Measurements from ENCODE around the gene RTN4RL2. TPM values are rescaled to one million over a fixed set of nuclear protein-coding genes. Genes with fewer than 3 reads are reported as not detected.

The RTN4RL2 gene
- total and polyA plus RNA-seq, 9 donors = 0.23 to 2.0 (median 0.68) TPM; not detected in 1

DNA sequence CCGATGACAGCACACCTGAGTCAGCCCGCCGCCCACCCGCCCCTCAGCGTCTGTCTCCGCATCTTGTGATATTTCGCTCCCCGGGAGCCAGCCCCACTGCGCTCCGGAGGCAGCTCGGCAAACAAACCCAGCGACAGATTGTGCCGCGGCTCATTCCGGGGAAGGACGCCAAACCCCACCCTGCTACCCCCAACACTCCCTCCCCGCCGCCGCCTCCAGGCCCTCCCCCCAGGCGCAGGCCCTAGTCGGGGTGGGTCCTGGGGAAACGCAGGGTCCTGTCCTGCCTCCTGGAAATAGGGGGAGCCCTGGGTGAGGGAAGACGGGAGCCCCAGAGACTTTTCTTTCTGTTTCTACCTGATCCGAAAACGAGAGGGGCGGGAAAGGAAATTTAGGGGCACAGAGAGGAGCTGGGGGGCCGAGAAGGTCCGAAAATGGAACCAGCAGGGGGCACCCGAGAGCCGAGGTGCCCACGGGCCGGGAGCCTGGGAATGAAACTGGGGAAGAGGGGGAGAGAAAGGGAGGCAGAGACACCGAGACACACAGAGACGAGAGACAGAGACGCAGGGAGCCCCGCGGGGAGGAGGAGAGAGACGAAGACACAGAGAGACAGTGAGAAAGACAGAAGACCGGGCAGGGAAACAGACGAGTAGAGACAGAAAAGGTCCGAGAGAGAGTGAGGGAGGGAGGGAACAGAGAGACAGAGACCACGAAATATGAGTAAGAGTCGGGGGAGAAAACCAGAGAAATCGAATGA, 1.7 kb upstream of the RTN4RL2 start:
- H3K9me3 ChIP-seq = no peaks in the 10 kb centered on the region
- peaks cover 6% of the 10 kb centered on the region for H3K27me3 ChIP-seq
- peak overlapping the region; percentile 23 for H3K4me3 ChIP-seq
- H3K4me1 ChIP-seq (ENCODE audit: insufficient read depth) = peaks cover 9% of the 10 kb centered on the region
- DNase-seq = peak; percentile 36 to 69 (median 60)
- WGBS, 3 donors = 0 to 1% (median 1%) methylated on average over 24 to 44 of the region's 44 CpGs
- H3K36me3 ChIP-seq = no peaks in the 10 kb centered on the region
- intact Hi-C loops (cut with DNase I) = loop anchor here in 3 of 4 donors (2.0 to 10.0 kb wide), 5 partner anchors 66 to 1056 kb away; partner anchors contain the start of gene YPEL4 (in 1 of the 3)
- no peak for TF ChIP-seq POLR2A (IDR thresholded peaks at IDR 0.05)
- no peak for TF ChIP-seq EP300 (IDR thresholded peaks at IDR 0.05)
- TF ChIP-seq, protein P1, sequence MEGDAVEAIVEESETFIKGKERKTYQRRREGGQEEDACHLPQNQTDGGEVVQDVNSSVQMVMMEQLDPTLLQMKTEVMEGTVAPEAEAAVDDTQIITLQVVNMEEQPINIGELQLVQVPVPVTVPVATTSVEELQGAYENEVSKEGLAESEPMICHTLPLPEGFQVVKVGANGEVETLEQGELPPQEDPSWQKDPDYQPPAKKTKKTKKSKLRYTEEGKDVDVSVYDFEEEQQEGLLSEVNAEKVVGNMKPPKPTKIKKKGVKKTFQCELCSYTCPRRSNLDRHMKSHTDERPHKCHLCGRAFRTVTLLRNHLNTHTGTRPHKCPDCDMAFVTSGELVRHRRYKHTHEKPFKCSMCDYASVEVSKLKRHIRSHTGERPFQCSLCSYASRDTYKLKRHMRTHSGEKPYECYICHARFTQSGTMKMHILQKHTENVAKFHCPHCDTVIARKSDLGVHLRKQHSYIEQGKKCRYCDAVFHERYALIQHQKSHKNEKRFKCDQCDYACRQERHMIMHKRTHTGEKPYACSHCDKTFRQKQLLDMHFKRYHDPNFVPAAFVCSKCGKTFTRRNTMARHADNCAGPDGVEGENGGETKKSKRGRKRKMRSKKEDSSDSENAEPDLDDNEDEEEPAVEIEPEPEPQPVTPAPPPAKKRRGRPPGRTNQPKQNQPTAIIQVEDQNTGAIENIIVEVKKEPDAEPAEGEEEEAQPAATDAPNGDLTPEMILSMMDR (IDR thresholded peaks at IDR 0.05) = peak; percentile 36 to 63 (median 49)
- no peak overlapping the region for H3K27ac ChIP-seq

DNA sequence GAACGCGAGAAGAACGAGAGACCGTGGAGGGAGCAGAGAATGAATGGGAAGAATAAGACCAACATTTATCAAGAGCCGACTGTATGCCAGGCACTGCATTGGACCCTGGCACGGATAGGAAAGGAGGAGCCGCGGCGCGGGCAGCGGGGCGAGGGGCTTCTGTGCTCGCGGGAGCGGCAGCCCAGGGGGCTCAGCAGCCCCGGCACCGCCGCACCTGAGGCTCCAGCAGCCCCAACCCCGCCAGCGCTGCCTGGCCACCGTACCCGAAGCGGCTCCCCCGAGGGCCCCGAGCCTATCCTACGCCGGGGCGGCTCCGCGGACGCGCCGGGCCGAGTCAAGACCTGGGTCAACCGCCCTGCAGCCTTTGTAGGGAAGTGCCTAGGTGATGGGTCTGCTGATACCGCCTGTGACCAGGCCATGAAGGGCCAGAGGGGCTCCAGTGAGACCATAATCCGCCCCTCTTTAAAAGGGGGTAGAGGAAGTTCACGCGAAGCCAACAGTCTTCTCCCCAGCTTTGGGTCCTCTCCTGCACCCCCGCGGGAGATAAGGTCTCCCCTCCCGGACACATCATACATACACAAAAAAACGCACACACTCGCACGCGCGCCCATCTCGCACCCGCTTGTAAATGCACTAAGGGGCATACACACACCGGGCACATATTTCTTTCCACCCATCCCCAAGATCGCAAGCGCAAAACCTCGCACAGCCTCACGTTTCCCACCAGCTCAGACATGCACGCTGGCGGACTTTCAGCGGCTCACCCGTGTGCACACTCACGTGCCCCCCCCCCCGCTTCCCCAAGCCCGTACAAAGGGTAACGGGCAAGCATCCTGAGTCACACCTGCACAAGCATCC, 935 bp upstream of the RTN4RL2 start:
- H3K9me3 ChIP-seq = no peaks in the 10 kb centered on the region
- H3K27me3 ChIP-seq = peaks cover 6% of the 10 kb centered on the region
- no peaks in the 10 kb centered on the region for H3K36me3 ChIP-seq
- no peak for TF ChIP-seq POLR2A (IDR thresholded peaks at IDR 0.05)
- TF ChIP-seq EP300 (IDR thresholded peaks at IDR 0.05) = no peak
- TF ChIP-seq, protein P1 (IDR thresholded peaks at IDR 0.05) = no peak
- H3K27ac ChIP-seq = no peak overlapping the region
- intact Hi-C loops (cut with DNase I) = loop anchor here (2.0 to 10.0 kb wide), 7 partner anchors 63 to 1055 kb away; partner anchors contain the start of gene YPEL4 (in 1 of the 4)
- 1 to 2% (median 2%) methylated on average over 62 of the region's 62 CpGs for WGBS, 3 donors
- no peak for DNase-seq
- H3K4me1 ChIP-seq (ENCODE audit: insufficient read depth) = peaks cover 9% of the 10 kb centered on the region
- H3K4me3 ChIP-seq = peak overlapping the region; percentile 23

DNA sequence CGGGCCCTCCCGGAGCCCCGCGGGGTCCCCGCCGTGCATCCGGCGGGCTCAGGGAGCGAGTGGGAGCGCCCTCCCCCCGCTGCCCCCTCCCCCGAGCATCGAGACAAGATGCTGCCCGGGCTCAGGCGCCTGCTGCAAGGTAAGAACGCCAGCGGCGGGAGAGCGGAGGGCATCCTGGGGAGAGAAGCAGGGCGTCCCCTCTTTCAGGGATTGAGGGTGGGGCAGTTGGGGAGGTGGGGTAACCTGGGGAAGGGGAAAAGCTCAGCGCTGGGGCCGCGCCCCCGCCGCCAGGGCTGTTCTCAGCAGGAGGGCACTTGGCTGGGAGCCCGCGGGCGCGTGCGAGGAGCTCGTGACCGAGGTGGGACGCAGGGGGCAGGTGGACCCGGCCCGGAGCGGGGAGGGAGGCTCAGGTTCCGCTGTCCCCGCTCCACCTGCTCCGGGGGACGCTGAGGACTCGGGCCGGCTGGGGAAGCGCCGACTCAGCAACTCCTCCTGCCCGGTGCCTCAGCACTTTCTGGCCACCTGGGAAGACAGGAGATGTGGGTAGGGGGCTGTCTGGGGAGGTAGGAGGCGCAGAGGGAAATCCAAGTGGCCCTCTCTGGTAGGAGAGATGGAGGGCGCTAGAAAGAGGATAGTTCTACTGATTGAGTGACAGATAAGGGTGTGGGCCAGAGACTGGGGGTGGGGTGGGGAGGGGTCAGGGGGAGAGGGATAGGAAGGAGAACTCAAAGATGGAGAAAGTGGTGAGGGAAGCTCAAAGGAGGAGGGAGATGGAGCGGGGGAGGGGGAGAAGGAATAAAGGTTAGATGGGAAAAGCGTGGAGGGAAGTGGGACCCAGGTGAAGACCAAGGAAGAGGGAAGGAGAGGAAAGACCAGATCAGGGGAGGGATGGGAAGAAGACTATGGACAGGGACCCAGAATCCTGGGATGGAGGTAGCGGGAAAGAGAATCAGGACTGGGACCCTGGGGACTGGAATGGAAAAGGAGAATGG, 726 bp downstream of the RTN4RL2 start:
- Histone ChIP-seq H3K4me3 (peak overlapping the region; percentile 24), H3K9me3 (no peaks in the 10 kb centered on the region), H3K27ac (no peak overlapping the region), H3K4me1 (ENCODE audit: insufficient read depth) (peaks cover 9% of the 10 kb centered on the region), H3K27me3 (peaks cover 6% of the 10 kb centered on the region), H3K36me3 (no peaks in the 10 kb centered on the region)
- 6 to 11% (median 7%) methylated on average over 33 to 50 of the region's 50 CpGs for WGBS, 3 donors
- intact Hi-C loops (cut with DNase I) = loop anchor here in 2 of 4 donors (5.0 to 10.0 kb wide), 2 partner anchors 61 to 106 kb away; no protein-coding TSS in a partner anchor
- no peak for DNase-seq
- TF ChIP-seq POLR2A (IDR thresholded peaks at IDR 0.05) = no peak
- TF ChIP-seq, protein P1 (IDR thresholded peaks at IDR 0.05) = no peak
- no peak for TF ChIP-seq EP300 (IDR thresholded peaks at IDR 0.05)

Measured in ovary (tissue), 9 donors.